ENCODE measurements around the gene NUP214. TPM values are rescaled to one million over a fixed set of nuclear protein-coding genes. Genes with fewer than 3 reads are reported as not detected.
"Not testable (repeated sequence)": the region's sequence is repeated elsewhere in the genome, so short reads cannot be mapped to it uniquely, and the experiment has no call there.

NUP214 gene
- total RNA-seq, 2 donors from 2014 or later, result 29.5 to 31.6 TPM

DNA sequence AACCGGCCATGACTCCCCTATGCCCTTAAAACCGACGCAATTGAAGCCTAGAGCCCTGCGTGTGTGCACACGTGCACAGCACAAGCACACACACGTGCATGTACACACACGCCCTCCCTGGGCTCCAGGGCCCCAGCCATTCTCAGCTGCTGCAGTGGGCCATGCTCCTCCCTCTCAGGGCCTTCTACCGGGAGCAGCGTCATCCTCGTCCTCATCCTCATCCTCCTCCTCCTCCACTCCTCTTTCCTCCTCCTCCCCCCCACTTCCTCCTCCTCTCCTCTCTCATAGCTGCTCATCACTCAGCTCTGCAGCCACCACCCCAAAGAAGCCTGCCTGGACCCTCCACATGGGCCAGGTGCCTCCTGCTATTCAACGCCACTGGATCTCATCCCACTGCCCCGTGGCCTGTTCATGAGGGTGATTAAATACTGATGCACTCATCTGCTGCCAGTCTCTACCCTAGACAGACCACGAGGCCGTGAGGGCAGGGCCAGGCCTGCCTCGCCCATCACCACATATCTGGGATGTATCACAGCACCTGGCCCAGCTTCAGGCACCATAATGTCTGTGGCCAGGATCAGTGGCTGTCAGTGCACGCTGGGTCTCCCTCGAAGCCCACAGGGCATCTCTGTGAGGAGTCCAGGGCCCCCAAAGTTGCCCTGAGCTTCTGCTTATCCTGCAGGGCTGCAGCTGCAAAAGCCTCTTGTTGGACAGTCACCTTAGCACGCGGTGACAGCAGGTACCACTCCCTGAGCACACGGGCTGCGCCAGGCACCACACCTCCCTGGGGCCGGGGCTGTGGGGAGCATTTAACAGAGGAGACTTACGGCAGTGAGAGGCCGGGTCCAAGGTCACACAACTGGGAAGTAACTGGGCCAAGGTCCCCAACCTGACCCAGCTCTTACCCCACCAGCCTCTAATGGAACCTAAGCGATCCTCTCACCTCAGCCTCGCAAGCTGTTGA, 141.2 kb downstream of the NUP214 start:
- H3K9me3 ChIP-seq, result no peaks in the 10 kb centered on the region
- no peak overlapping the region for H3K4me3 ChIP-seq
- DNase-seq (ENCODE audit: low spot score), result no peak
- H3K27ac ChIP-seq, result peak overlapping the region; percentile 98
- TF ChIP-seq, protein P1, sequence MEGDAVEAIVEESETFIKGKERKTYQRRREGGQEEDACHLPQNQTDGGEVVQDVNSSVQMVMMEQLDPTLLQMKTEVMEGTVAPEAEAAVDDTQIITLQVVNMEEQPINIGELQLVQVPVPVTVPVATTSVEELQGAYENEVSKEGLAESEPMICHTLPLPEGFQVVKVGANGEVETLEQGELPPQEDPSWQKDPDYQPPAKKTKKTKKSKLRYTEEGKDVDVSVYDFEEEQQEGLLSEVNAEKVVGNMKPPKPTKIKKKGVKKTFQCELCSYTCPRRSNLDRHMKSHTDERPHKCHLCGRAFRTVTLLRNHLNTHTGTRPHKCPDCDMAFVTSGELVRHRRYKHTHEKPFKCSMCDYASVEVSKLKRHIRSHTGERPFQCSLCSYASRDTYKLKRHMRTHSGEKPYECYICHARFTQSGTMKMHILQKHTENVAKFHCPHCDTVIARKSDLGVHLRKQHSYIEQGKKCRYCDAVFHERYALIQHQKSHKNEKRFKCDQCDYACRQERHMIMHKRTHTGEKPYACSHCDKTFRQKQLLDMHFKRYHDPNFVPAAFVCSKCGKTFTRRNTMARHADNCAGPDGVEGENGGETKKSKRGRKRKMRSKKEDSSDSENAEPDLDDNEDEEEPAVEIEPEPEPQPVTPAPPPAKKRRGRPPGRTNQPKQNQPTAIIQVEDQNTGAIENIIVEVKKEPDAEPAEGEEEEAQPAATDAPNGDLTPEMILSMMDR (IDR thresholded peaks at IDR 0.05), result no peak
- no peaks in the 10 kb centered on the region for H3K36me3 ChIP-seq
- H3K4me1 ChIP-seq, result peaks cover 0 to 82% of the 10 kb centered on the region in 2 donors
- no peaks in the 10 kb centered on the region for H3K27me3 ChIP-seq

DNA sequence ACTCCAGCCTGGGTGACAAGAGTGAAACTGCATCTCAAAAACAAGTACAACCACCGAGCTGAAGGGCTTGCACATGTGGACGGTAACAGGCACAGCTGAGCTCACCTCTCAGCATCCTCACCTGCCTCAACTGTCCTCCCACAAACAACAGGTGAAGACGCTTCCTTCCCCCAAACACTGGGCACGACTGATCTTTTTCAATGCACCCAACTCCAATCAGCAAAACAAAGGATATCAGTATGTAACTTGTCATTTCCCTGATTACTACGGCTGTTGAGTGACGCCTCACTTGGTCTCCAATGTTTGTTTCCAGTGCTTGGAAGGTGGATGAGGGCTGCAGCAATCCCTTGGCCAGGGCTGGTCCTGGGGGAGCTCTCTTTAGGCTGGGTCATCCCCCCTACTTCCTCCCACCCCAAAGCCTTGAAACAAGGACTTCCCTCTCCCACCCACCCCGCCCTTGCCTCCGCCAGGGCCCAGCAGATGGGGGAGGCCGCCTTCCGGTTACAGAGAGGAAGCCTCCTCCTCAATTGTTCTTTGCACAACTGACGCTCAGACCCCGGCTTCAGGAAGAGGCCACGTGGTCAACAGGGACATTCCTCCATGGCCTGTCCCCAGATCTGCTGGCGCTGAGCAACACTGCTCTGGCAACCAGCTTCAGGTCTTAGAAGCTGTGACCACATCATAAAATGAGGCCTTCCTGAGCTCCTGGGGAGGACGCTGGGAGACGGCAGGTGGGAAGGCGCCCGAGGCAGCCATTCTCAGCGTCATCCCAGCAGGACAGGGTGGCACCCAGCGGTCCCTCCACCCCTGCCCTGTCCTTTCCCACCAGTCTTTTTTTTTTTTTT, 145.0 kb downstream of the NUP214 start:
- Histone ChIP-seq H3K4me1 (peaks cover 0 to 74% of the 10 kb centered on the region in 2 donors), H3K36me3 (no peaks in the 10 kb centered on the region), H3K27ac (peak overlapping the region; percentile 98), H3K27me3 (no peaks in the 10 kb centered on the region), H3K4me3 (no peak overlapping the region), H3K9me3 (no peaks in the 10 kb centered on the region)
- peak; percentile 88 for DNase-seq (ENCODE audit: low spot score)
- TF ChIP-seq, protein P1 (IDR thresholded peaks at IDR 0.05), result no peak

DNA sequence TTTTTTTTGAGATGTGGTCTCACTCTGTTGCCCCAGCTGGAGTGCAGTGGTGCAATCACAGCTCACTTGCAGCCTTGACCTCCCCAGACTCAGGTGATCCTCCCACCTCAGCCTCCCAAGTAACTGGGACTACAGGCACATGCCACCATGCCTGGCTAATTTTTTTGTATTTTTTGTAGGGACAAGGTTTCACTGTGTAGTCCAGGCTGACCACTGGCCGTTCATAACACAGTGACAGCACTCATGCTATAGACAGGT, 145.6 kb downstream of the NUP214 start:
- H3K4me1 ChIP-seq, result peaks cover 0 to 68% of the 10 kb centered on the region in 2 donors
- H3K27ac ChIP-seq, result peak overlapping the region; percentile 98
- not testable (repeated sequence) for H3K27me3 ChIP-seq; DNase-seq (ENCODE audit: low spot score); H3K36me3 ChIP-seq; H3K9me3 ChIP-seq
- peak overlapping the region in 1 of 2 donors; percentile 6 for H3K4me3 ChIP-seq

DNA sequence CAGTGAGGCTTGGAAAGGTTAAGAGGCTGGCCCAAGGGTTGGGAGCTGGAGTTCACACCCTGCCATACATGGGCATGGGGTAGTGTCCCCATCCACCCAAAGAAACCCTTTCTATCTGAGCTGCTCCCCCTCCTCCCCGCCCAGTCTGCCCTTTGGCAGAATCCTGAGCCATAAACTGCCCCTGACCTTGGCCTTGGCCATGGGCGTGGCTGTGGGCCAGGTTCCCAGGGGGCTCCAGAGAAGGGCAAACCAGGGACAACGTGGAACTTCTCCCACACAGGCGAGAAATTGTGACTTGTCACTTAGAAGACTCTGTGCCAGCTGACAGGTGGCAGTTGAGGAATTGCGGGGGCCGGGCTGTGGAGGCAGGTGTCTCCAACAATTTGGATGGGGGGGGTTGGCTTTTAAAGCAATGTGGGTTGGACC, 146.1 kb downstream of the NUP214 start:
- Histone ChIP-seq H3K4me1 (peaks cover 0 to 62% of the 10 kb centered on the region in 2 donors), H3K9me3 (no peaks in the 10 kb centered on the region), H3K4me3 (peak overlapping the region in 1 of 2 donors; percentile 81), H3K27ac (peak overlapping the region; percentile 98), H3K36me3 (no peaks in the 10 kb centered on the region), H3K27me3 (no peaks in the 10 kb centered on the region)
- no peak for DNase-seq (ENCODE audit: low spot score)
- TF ChIP-seq, protein P1 (IDR thresholded peaks at IDR 0.05), result no peak

DNA sequence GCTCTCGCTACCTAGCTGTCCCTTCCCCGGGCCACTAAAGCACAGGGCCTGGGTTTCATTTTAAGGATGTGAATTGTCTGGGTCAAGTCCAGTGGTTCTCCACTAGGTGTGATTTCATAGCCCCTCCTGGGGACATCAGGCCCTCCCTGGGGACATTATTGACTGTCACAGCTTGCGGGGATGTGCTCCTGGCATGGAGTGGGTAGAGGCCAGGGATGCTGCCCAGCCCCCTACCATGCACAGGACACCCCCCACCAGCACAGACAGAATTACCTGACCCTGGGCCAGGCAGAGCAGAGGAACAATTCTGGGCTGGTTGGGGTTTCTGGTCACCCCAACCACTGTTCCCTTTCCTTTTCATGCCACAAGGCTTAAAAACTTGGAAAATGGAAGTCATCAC, 146.8 kb downstream of the NUP214 start:
- H3K27ac ChIP-seq, result peak overlapping the region; percentile 98
- H3K4me3 ChIP-seq, result peak overlapping the region; percentile 76 to 81
- no peak for DNase-seq (ENCODE audit: low spot score)
- no peaks in the 10 kb centered on the region for H3K36me3 ChIP-seq
- TF ChIP-seq, protein P1 (IDR thresholded peaks at IDR 0.05), result no peak
- peaks cover 0 to 56% of the 10 kb centered on the region in 2 donors for H3K4me1 ChIP-seq
- no peaks in the 10 kb centered on the region for H3K27me3 ChIP-seq
- no peaks in the 10 kb centered on the region for H3K9me3 ChIP-seq
